Stimulated activated CD4-positive, alpha-beta T cell treated with anti-CD3 and anti-CD28 coated beads, Interleukin-4, amount 100 ng/mL, for 4 hours (primary cell): ENCODE measurements around the gene PHC3.

Source experiments
- DNase-seq, 2 experiments: peaks; one replicate each; pipeline ENCODE4 v3.0.0-alpha.2; 2020

Gene PHC3

GRCh38 chr3:170180079-170180907, 1.2 kb downstream of the PHC3 start:
- peak in 1 of 2 experiments; percentile 4 for DNase-seq

- no peak for DNase-seq
Measured at GRCh38 chr3:170179432-170179831, 2.1 kb downstream of the PHC3 start.

GRCh38 chr3:170178651-170179050, 2.9 kb downstream of the PHC3 start:
- DNase-seq, result peak in 1 of 2 experiments; percentile 11

GRCh38 chr3:170171563-170171962, 10.0 kb downstream of the PHC3 start:
- DNase-seq, result no peak

- DNase-seq, result no peak
Measured at GRCh38 chr3:170164717-170165116, 16.8 kb downstream of the PHC3 start.

- DNase-seq, result no peak
Measured at GRCh38 chr3:170163956-170164645, 17.4 kb downstream of the PHC3 start.

- no peak for DNase-seq
Measured at GRCh38 chr3:170162630-170163029, 18.9 kb downstream of the PHC3 start.

GRCh38 chr3:170162052-170162451, 19.5 kb downstream of the PHC3 start:
- DNase-seq, result no peak

GRCh38 chr3:170159933-170160332, 21.6 kb downstream of the PHC3 start:
- no peak for DNase-seq

GRCh38 chr3:170159459-170159858, 22.1 kb downstream of the PHC3 start:
- no peak for DNase-seq

- DNase-seq, result no peak
Measured at GRCh38 chr3:170155604-170156003, 25.9 kb downstream of the PHC3 start.

- no peak for DNase-seq
Measured at GRCh38 chr3:170154569-170155143, 26.9 kb downstream of the PHC3 start.

GRCh38 chr3:170154084-170154483, 27.4 kb downstream of the PHC3 start:
- no peak for DNase-seq

GRCh38 chr3:170151536-170151935, 30.0 kb downstream of the PHC3 start:
- no peak for DNase-seq

- no peak for DNase-seq
Measured at GRCh38 chr3:170149016-170149415, 32.5 kb downstream of the PHC3 start.

- DNase-seq, result no peak
Measured at GRCh38 chr3:170145278-170145677, 36.3 kb downstream of the PHC3 start.

- no peak for DNase-seq
Measured at GRCh38 chr3:170144437-170144843, 37.1 kb downstream of the PHC3 start.

GRCh38 chr3:170142373-170142772, 39.2 kb downstream of the PHC3 start:
- DNase-seq, result no peak

GRCh38 chr3:170137986-170138385, 43.5 kb downstream of the PHC3 start:
- no peak for DNase-seq

- no peak for DNase-seq
Measured at GRCh38 chr3:170132335-170132734, 49.2 kb downstream of the PHC3 start.

- DNase-seq, result no peak
Measured at GRCh38 chr3:170130532-170130931, 51.0 kb downstream of the PHC3 start.

GRCh38 chr3:170128977-170129431, 52.5 kb downstream of the PHC3 start:
- no peak for DNase-seq

GRCh38 chr3:170128259-170128976, 53.1 kb downstream of the PHC3 start:
- peak in 1 of 2 experiments; percentile 1 for DNase-seq
